Fibroblast of lung (primary cell): Measurements from ENCODE around the gene AMOTL1. TPM values are rescaled to one million over a fixed set of nuclear protein-coding genes. Genes with fewer than 3 reads are reported as not detected.

Experiments
- DNase-seq, 2 donors: peaks; one replicate each; pipeline versions ENCODE4 v3.0.0 to v3.0.0-alpha.2; 2010; ENCODE audit warnings: low read depth in 2 of 2
- H2AFZ ChIP-seq: 2 replicates; pipeline ENCODE4 v1.5.1; 2012; ENCODE audit warnings: low read length, control low read depth, inconsistent platforms
- H3K27ac ChIP-seq: 2 replicates; pipeline ENCODE4 v1.5.1; 2011; ENCODE audit warnings: low read length, control low read depth; ENCODE audit not compliant: insufficient read depth
- H3K27me3 ChIP-seq: 2 replicates; pipeline ENCODE4 v1.5.1; 2011; ENCODE audit warnings: mild to moderate bottlenecking, low read length; ENCODE audit not compliant: control insufficient read depth, insufficient read depth
- H3K36me3 ChIP-seq: 2 replicates; pipeline ENCODE4 v1.5.1; 2011; ENCODE audit warnings: low read length; ENCODE audit not compliant: control insufficient read depth, insufficient read depth
- H3K4me1 ChIP-seq: 2 replicates; pipeline ENCODE4 v1.5.1; 2011; ENCODE audit warnings: low read length; ENCODE audit not compliant: control insufficient read depth, insufficient read depth; ENCODE audit errors: extremely low read depth
- H3K4me2 ChIP-seq: 2 replicates; pipeline ENCODE4 v1.5.1; 2011; ENCODE audit warnings: low read length, control low read depth; ENCODE audit not compliant: insufficient read depth; ENCODE audit errors: extremely low read depth
- H3K4me3 ChIP-seq, 4 experiments: fragments of 200-600 bp in 1 of 4; sonication (generic) in 1 of 4; replicated peaks in 1 of 4; 2 replicates each; pipeline ENCODE4 v1.5.1; 2011 to 2016; ENCODE audit warnings: low read length in 4 of 4, low read depth in 3 of 4, mild to moderate bottlenecking in 3 of 4, control low read depth in 2 of 4, inconsistent platforms in 1 of 4, mixed read lengths in 1 of 4; ENCODE audit not compliant: insufficient read depth in 1 of 4; ENCODE audit errors: control extremely low read depth in 1 of 4
- H3K79me2 ChIP-seq: 2 replicates; pipeline ENCODE4 v1.5.1; 2012; ENCODE audit warnings: mild to moderate bottlenecking, low read length, inconsistent platforms; ENCODE audit not compliant: control insufficient read depth, insufficient read depth
- H3K9ac ChIP-seq: 2 replicates; pipeline ENCODE4 v1.5.1; 2011; ENCODE audit warnings: mild to moderate bottlenecking, low read length, control low read depth; ENCODE audit not compliant: insufficient read depth
- H3K9me3 ChIP-seq: 2 replicates; pipeline ENCODE4 v1.5.1; 2012; ENCODE audit warnings: low read depth, low read length; ENCODE audit not compliant: control insufficient read depth, insufficient read depth
- H4K20me1 ChIP-seq: 2 replicates; pipeline ENCODE4 v1.5.1; 2011; ENCODE audit warnings: low read length; ENCODE audit not compliant: control insufficient read depth, insufficient read depth; ENCODE audit errors: extremely low read depth
- EZH2 ChIP-seq: IDR thresholded peaks from 2 replicates; pipeline ENCODE4 v1.5.1; 2012; ENCODE audit warnings: low read length, control low read depth, mild to moderate bottlenecking; ENCODE audit errors: missing control alignments
- polyA plus RNA-seq, 2 donors: library from polyadenylated mRNA; depleted of rRNA in 1 of 2; stranded (reverse) in 1 of 2; unstranded in 1 of 2; fragments of >200 nt; gene quantifications; 2 replicates each; pipeline ENCODE4 v1.2.1, GENCODE V29; 2011 to 2012; ENCODE audit warnings: missing spikeins in 1 of 2
- total RNA-seq: library from RNA; depleted of rRNA; stranded (reverse); fragments of >200 nt; gene quantifications from 2 replicates; pipeline ENCODE4 v1.2.1, GENCODE V29; 2014
- TF ChIP-seq, protein P1 (sequence below), 2 donors: IDR thresholded peaks in 1 of 2; conservative IDR thresholded peaks in 1 of 2; 1 replicate in 1 of 2; 2 replicates in 1 of 2; pipeline ENCODE4 v1.5.1; 2011 to 2012; ENCODE audit warnings: low read length in 2 of 2, control low read depth in 1 of 2, inconsistent platforms in 1 of 2, low read depth in 1 of 2, mild to moderate bottlenecking in 1 of 2

AMOTL1 gene
- total and polyA plus RNA-seq, 2 donors (not counting 1 experiment from before 2014, with no cell fraction given): 38.0 to 63.7 TPM

DNA sequence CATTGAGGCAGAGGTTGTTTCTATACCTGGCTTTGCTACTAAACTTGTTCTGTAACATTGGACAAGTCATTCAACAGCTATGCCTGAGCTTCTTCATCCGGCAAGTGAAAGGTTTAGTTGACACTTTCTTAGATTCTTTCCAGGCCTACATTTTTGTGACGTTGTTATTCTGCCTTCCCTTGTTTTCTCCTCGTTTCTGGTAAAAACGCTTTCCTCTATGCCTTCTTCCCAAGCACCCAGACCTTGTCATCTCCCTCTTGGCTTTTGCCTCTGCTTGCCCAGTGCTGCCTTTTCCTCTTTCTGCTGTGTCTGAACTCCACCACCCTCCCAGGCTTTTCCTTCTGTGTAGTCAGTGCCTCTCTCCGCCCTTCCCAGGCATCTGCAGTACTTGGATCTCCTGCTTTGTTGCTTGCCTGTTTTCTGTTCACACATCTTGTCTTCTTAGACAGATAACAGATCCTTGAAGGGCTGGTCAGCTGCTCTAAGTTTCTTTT lies 1.4 kb upstream of the AMOTL1 start:
- H3K4me1 ChIP-seq: no peaks in the 10 kb centered on the region
- TF ChIP-seq, protein P1, sequence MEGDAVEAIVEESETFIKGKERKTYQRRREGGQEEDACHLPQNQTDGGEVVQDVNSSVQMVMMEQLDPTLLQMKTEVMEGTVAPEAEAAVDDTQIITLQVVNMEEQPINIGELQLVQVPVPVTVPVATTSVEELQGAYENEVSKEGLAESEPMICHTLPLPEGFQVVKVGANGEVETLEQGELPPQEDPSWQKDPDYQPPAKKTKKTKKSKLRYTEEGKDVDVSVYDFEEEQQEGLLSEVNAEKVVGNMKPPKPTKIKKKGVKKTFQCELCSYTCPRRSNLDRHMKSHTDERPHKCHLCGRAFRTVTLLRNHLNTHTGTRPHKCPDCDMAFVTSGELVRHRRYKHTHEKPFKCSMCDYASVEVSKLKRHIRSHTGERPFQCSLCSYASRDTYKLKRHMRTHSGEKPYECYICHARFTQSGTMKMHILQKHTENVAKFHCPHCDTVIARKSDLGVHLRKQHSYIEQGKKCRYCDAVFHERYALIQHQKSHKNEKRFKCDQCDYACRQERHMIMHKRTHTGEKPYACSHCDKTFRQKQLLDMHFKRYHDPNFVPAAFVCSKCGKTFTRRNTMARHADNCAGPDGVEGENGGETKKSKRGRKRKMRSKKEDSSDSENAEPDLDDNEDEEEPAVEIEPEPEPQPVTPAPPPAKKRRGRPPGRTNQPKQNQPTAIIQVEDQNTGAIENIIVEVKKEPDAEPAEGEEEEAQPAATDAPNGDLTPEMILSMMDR (conservative IDR thresholded peaks at IDR 0.05 in 1 of 2, IDR thresholded peaks at IDR 0.05 in 1 of 2; ENCODE audit: low read depth in 1 of 2, low read length in 2 of 2): no peak
- TF ChIP-seq EZH2: no peak
- H3K9me3 ChIP-seq: no peaks in the 10 kb centered on the region
- H3K4me3 ChIP-seq: no peak overlapping the region
- no peaks in the 10 kb centered on the region for H3K27me3 ChIP-seq
- no peak overlapping the region for H3K4me2 ChIP-seq
- peak overlapping the region; percentile 11 for H2AFZ ChIP-seq
- no peak for DNase-seq
- H3K27ac ChIP-seq: no peak overlapping the region
- peaks cover 1% of the 10 kb centered on the region for H4K20me1 ChIP-seq
- H3K36me3 ChIP-seq: no peaks in the 10 kb centered on the region
- H3K79me2 ChIP-seq: peaks cover 27% of the 10 kb centered on the region
- no peak overlapping the region for H3K9ac ChIP-seq

DNA sequence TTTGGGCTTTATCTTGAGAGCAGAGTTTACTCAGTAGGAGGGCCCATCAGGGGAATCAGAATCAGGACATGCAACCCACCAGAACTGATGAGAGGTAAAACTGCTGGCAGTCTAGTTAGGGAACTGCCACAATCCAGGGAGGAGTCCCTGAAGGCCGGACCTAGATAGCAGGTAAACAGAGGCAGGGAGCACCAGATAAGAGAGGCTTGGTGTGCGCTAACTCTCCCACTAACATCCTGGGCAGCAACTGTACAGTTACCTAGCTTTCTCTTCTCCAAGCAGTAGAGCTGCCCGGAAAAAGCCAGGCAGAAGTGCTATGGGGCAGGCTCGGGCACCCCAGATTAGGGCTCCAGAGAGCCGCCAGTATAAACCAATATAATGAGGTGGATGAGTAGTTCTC lies 865 bp upstream of the AMOTL1 start:
- Histone ChIP-seq H3K27ac (no peak overlapping the region), H3K9me3 (no peaks in the 10 kb centered on the region), H3K4me1 (no peaks in the 10 kb centered on the region), H4K20me1 (peaks cover 1% of the 10 kb centered on the region), H3K79me2 (peaks cover 33% of the 10 kb centered on the region), H3K27me3 (no peaks in the 10 kb centered on the region), H3K9ac (no peak overlapping the region), H3K4me3 (no peak overlapping the region), H3K36me3 (no peaks in the 10 kb centered on the region), H3K4me2 (no peak overlapping the region), H2AFZ (no peak overlapping the region)
- TF ChIP-seq, protein P1 (conservative IDR thresholded peaks at IDR 0.05 in 1 of 2, IDR thresholded peaks at IDR 0.05 in 1 of 2; ENCODE audit: low read depth in 1 of 2, low read length in 2 of 2): no peak
- no peak for TF ChIP-seq EZH2
- DNase-seq: no peak

GRCh38 chr11:94768602-94769541 lies 716 bp downstream of the AMOTL1 start:
- H3K9me3 ChIP-seq: no peaks in the 10 kb centered on the region
- peak overlapping the region; percentile 60 for H3K27ac ChIP-seq
- peak overlapping the region; percentile 80 for H3K4me2 ChIP-seq
- TF ChIP-seq EZH2: no peak
- TF ChIP-seq, protein P1 (conservative IDR thresholded peaks at IDR 0.05 in 1 of 2, IDR thresholded peaks at IDR 0.05 in 1 of 2; ENCODE audit: low read depth in 1 of 2, low read length in 2 of 2): no peak
- H2AFZ ChIP-seq: peak overlapping the region; percentile 50
- peak overlapping the region; percentile 83 to 94 (median 85) for H3K4me3 ChIP-seq
- H3K36me3 ChIP-seq: no peaks in the 10 kb centered on the region
- DNase-seq: peak; percentile 41 to 59
- peak overlapping the region; percentile 87 for H3K9ac ChIP-seq
- peaks cover 1% of the 10 kb centered on the region for H4K20me1 ChIP-seq
- peaks cover 47% of the 10 kb centered on the region for H3K79me2 ChIP-seq
- H3K27me3 ChIP-seq: no peaks in the 10 kb centered on the region
- H3K4me1 ChIP-seq: no peaks in the 10 kb centered on the region
